Hematopoietic multipotent progenitor cell treated with erythropoietin and hydrocortisone succinate and interleukin-3 and kit ligand, for 17 days (in vitro differentiated cells): ENCODE measurements around the gene CD74.
A peak's percentile ranks its signal among the peaks of the same experiment; 100 is the strongest.

Source experiments
- DNase-seq: peaks from one replicate; pipeline ENCODE4 v3.0.0-alpha.2; 2015; ENCODE audit warnings: low spot score

The CD74 gene

GRCh38 chr5:150358261-150359095, 54.2 kb downstream of the CD74 start:
- DNase-seq: no peak

GRCh38 chr5:150357326-150358260, 55.1 kb downstream of the CD74 start, which contains the start of gene TCOF1:
Gene TCOF1 (plus strand): TSS chr5:150357697. CDS start chr5:150357747, 50 bp downstream.
- peak; percentile 93 for DNase-seq

- DNase-seq: no peak
These were observed 56.0 kb downstream of the CD74 start for GRCh38 chr5:150356575-150357294.

GRCh38 chr5:150355791-150356190, 56.9 kb downstream of the CD74 start:
- no peak for DNase-seq

- no peak for DNase-seq
These were observed 59.6 kb downstream of the CD74 start for GRCh38 chr5:150353032-150353675.

GRCh38 chr5:150352244-150353031, 60.3 kb downstream of the CD74 start:
- DNase-seq: no peak
